HFF-Myc (cell line): ENCODE data around the gene BACH2.
"Not testable (repeated sequence)": the region's sequence is repeated elsewhere in the genome, so short reads cannot be mapped to it uniquely, and the experiment has no call there.

Experiments used
- DNase-seq: peaks from one replicate; pipeline ENCODE4 v3.0.0-alpha.2; 2011; ENCODE audit warnings: low read depth; ENCODE audit errors: extremely low read depth
- H3K4me3 ChIP-seq: replicated peaks from 2 replicates; pipeline ENCODE4 v1.5.1; 2011; ENCODE audit warnings: low read depth, mild to moderate bottlenecking, control low read depth, low read length
- CTCF ChIP-seq: IDR thresholded peaks from 2 replicates; pipeline ENCODE4 v1.5.1; 2012; ENCODE audit warnings: mild to moderate bottlenecking, low read depth, low read length, control low read depth; ENCODE audit errors: missing control alignments

Gene BACH2

GRCh38 chr6:89916136-89916920 lies 380.3 kb downstream of the BACH2 start:
- no peak overlapping the region for H3K4me3 ChIP-seq
- no peak for DNase-seq
- TF ChIP-seq CTCF = no peak

GRCh38 chr6:89910902-89911240 lies 385.8 kb downstream of the BACH2 start:
- H3K4me3 ChIP-seq = no peak overlapping the region
- TF ChIP-seq CTCF = no peak
- no peak for DNase-seq

GRCh38 chr6:89910001-89910901 lies 386.4 kb downstream of the BACH2 start:
- not testable (repeated sequence) for H3K4me3 ChIP-seq, DNase-seq

GRCh38 chr6:89895276-89895874 lies 401.3 kb downstream of the BACH2 start:
- no peak for TF ChIP-seq CTCF
- H3K4me3 ChIP-seq = no peak overlapping the region
- DNase-seq = peak; percentile 19

GRCh38 chr6:89894169-89894568 lies 402.5 kb downstream of the BACH2 start, which contains the start of gene GJA10:
Gene GJA10 (plus strand): TSS chr6:89894469. CDS start chr6:89894469, 0 bp downstream.
- no peak for TF ChIP-seq CTCF
- H3K4me3 ChIP-seq = no peak within 1 kb of the TSS
- DNase-seq = no peak

GRCh38 chr6:89892577-89892976 lies 404.1 kb downstream of the BACH2 start:
- DNase-seq, H3K4me3 ChIP-seq: not testable (repeated sequence)

GRCh38 chr6:89890845-89891528 lies 405.7 kb downstream of the BACH2 start:
- not testable (repeated sequence) for DNase-seq, H3K4me3 ChIP-seq

- DNase-seq = no peak
- H3K4me3 ChIP-seq = no peak overlapping the region
- TF ChIP-seq CTCF = no peak
These were observed 407.8 kb downstream of the BACH2 start for GRCh38 chr6:89888871-89889270.
